SK-N-MC (cell line): ENCODE results near the gene OR52K1.

Experiments
- DNase-seq: peaks from one replicate; pipeline ENCODE4 v3.0.0-alpha.2; 2011; ENCODE audit warnings: low read depth, low spot score
- H3K27ac ChIP-seq: fragments of 200-600 bp; sonication (generic); 2 replicates; pipeline ENCODE4 v1.5.1; 2016; ENCODE audit warnings: mixed run types
- H3K36me3 ChIP-seq: fragments of 200-600 bp; sonication (generic); 2 replicates; pipeline ENCODE4 v1.6.1; 2017; ENCODE audit warnings: antibody characterized with exemption, low read length, mixed read lengths; ENCODE audit not compliant: insufficient read depth
- H3K4me3 ChIP-seq: fragments of 200-600 bp; sonication (generic); 2 replicates; pipeline ENCODE4 v1.5.1; 2016
- H3K9ac ChIP-seq: fragments of 200-600 bp; sonication (generic); 2 replicates; pipeline ENCODE4 v1.8.0; 2017; ENCODE audit warnings: mixed run types, mixed read lengths; ENCODE audit not compliant: insufficient read length
- H3K9me3 ChIP-seq: fragments of 200-600 bp; sonication (generic); 2 replicates; pipeline ENCODE4 v1.6.1; 2017; ENCODE audit warnings: low read depth, mild to moderate bottlenecking, antibody characterized with exemption, low read length, moderate library complexity, mixed read lengths
- EZH2 ChIP-seq: fragments of 200-600 bp; sonication (generic); IDR thresholded peaks from one replicate; pipeline ENCODE4 v1.6.1; 2017; ENCODE audit warnings: antibody characterized with exemption
- FOXP2 ChIP-seq: optimal IDR thresholded peaks from 2 replicates; pipeline ENCODE3; 2011; ENCODE audit warnings: mild to moderate bottlenecking, moderate library complexity; ENCODE audit not compliant: insufficient read depth; ENCODE audit errors: extremely low read length, control extremely low read depth
- POLR2AphosphoS5 ChIP-seq: IDR thresholded peaks from 2 replicates; pipeline ENCODE4 v1.6.1; 2012; ENCODE audit warnings: mild to moderate bottlenecking, low read depth, low read length, borderline replicate concordance

OR52K1 gene

DNA sequence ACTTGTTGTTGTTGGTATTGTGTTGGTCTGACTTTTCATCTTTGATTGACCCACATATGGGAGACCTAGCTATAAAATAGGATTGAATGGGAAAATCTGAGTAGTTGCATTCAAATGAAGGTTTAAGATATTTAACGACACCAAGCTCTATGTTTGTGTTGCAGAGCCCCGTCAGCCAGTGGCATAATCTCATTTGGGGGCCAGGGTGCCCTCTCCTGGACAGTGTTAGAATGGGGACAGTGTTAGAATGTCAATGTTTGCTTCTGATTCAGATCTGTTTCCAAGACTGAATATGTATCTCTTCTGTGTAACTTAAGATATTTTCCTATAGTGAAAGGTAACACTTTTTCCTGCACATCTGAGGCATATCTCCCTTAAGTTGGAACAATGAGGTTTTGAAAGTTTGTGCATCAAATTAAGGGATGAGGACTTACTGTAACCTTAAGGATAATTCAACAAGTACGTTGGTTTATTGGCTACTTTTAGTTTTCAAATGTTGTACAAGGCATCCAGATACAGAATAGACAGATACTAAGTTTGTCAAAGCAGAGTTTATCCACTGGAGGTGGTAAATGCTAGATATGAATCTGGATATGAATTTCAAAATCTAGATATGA, 57.3 kb downstream of the OR52K1 start:
- no peak overlapping the region for H3K27ac ChIP-seq
- H3K9ac ChIP-seq, result no peak overlapping the region
- no peak for TF ChIP-seq EZH2
- TF ChIP-seq POLR2AphosphoS5, result no peak
- no peak for TF ChIP-seq FOXP2
- no peaks in the 10 kb centered on the region for H3K36me3 ChIP-seq
- DNase-seq, result no peak
- H3K4me3 ChIP-seq, result no peak overlapping the region
- no peaks in the 10 kb centered on the region for H3K9me3 ChIP-seq

DNA sequence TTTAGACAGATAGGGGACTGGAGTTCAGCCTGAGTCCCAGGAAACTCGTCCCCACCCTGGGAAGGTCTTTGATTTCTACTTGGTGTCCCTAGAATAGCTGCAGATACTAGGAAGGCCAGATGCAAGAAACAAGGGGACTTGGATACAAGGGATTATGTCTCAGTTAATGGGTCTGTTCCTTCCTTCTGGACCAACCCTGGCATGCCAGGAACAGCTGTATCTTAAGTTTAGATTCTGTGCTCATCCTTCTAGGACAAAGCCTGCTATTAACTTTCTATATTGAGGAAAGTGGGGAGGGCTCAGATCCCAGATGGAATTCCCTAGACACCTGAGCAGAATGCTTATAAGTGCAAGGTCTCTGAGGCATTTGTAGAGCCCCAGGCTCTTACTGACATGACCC, 58.6 kb downstream of the OR52K1 start:
- Histone ChIP-seq H3K9ac (no peak overlapping the region), H3K4me3 (no peak overlapping the region)

More for the DNA sequence above, 58.6 kb downstream of the OR52K1 start:
- no peak for DNase-seq
- TF ChIP-seq FOXP2 (no peak), POLR2AphosphoS5 (no peak), EZH2 (no peak)
- Histone ChIP-seq H3K27ac (no peak overlapping the region), H3K9me3 (no peaks in the 10 kb centered on the region), H3K36me3 (no peaks in the 10 kb centered on the region)
